Mesodermal cell (in vitro differentiated cells): ENCODE measurements around the gene TCTN3.
A peak's percentile ranks its signal among the peaks of the same experiment; 100 is the strongest.
"Not testable (repeated sequence)": the region's sequence is repeated elsewhere in the genome, so short reads cannot be mapped to it uniquely, and the experiment has no call there.

Experiments
- H3K27ac ChIP-seq: 2 replicates; pipeline ENCODE4 v1.7.0; 2013; ENCODE audit warnings: mild to moderate bottlenecking, low read depth, low read length, moderate library complexity; ENCODE audit not compliant: severe bottlenecking
- H3K36me3 ChIP-seq: 2 replicates; pipeline ENCODE4 v1.7.1; 2013; ENCODE audit warnings: mild to moderate bottlenecking, low read length, moderate library complexity; ENCODE audit not compliant: control insufficient read depth, insufficient read depth
- H3K4me1 ChIP-seq: one replicate; pipeline ENCODE4 v1.7.1; 2013; ENCODE audit warnings: mild to moderate bottlenecking, low read length; ENCODE audit not compliant: insufficient read depth, control insufficient read depth, poor library complexity, severe bottlenecking
- H3K4me3 ChIP-seq: 2 replicates; pipeline ENCODE4 v1.7.0; 2013; ENCODE audit warnings: low read length, control low read depth, mild to moderate bottlenecking; ENCODE audit not compliant: insufficient read depth, poor library complexity, severe bottlenecking; ENCODE audit errors: extremely low read depth
- H3K9me3 ChIP-seq: 2 replicates; pipeline ENCODE4 v1.7.1; 2013; ENCODE audit warnings: mild to moderate bottlenecking, low read length, moderate library complexity; ENCODE audit not compliant: control insufficient read depth
- WGBS, 2 experiments: methylation state at CpG; one replicate each; pipeline ENCODE4 v1.1.5; 2013; ENCODE audit warnings: missing lambda C conversion rate in 2 of 2; ENCODE audit not compliant: insufficient coverage in 2 of 2; 5-methylcytosine and 5-hydroxymethylcytosine counted together

Gene TCTN3

GRCh38 chr10:95691281-95691680, 2.4 kb downstream of the TCTN3 start:
- Histone ChIP-seq H3K9me3 (no peaks in the 10 kb centered on the region), H3K4me1 (peaks cover 7% of the 10 kb centered on the region), H3K36me3 (peaks cover 52% of the 10 kb centered on the region), H3K4me3 (no peak overlapping the region), H3K27ac (no peak overlapping the region)
- 90% methylated on average over 2 of the region's 2 CpGs; no CpG with 5 or more reads in 1 of the 2 experiments for WGBS, 2 experiments

GRCh38 chr10:95688648-95689047, 5.1 kb downstream of the TCTN3 start:
- no peak overlapping the region for H3K27ac ChIP-seq
- no peak overlapping the region for H3K4me3 ChIP-seq
- H3K9me3 ChIP-seq = no peaks in the 10 kb centered on the region
- peaks cover 7% of the 10 kb centered on the region for H3K4me1 ChIP-seq
- H3K36me3 ChIP-seq = peaks cover 76% of the 10 kb centered on the region
- WGBS, 2 experiments = 100% methylated on average over 1 of the region's 2 CpGs; no CpG with 5 or more reads in 1 of the 2 experiments

- Histone ChIP-seq H3K36me3 (peaks cover 78% of the 10 kb centered on the region), H3K27ac (no peak overlapping the region), H3K4me1 (no peaks in the 10 kb centered on the region), H3K4me3 (no peak overlapping the region), H3K9me3 (no peaks in the 10 kb centered on the region)
Measured at GRCh38 chr10:95683966-95684365, 9.8 kb downstream of the TCTN3 start.

GRCh38 chr10:95675403-95676116, 18.2 kb downstream of the TCTN3 start:
- no peak overlapping the region for H3K4me3 ChIP-seq
- H3K36me3 ChIP-seq = peaks cover 58% of the 10 kb centered on the region
- H3K27ac ChIP-seq = no peak overlapping the region
- H3K9me3 ChIP-seq = no peaks in the 10 kb centered on the region
- WGBS, 2 experiments = no CpG with 5 or more reads among the region's 1 CpG
- H3K4me1 ChIP-seq = no peaks in the 10 kb centered on the region

GRCh38 chr10:95674643-95675042, 19.1 kb downstream of the TCTN3 start:
- no peaks in the 10 kb centered on the region for H3K9me3 ChIP-seq
- H3K4me3 ChIP-seq = no peak overlapping the region
- no peak overlapping the region for H3K27ac ChIP-seq
- H3K4me1 ChIP-seq = no peaks in the 10 kb centered on the region
- WGBS, 2 experiments = no CpG with 5 or more reads among the region's 1 CpG
- H3K36me3 ChIP-seq = peaks cover 55% of the 10 kb centered on the region

GRCh38 chr10:95672641-95673040, 21.1 kb downstream of the TCTN3 start:
- not testable (repeated sequence) for H3K27ac ChIP-seq, H3K4me1 ChIP-seq, H3K4me3 ChIP-seq, H3K9me3 ChIP-seq
- H3K36me3 ChIP-seq = peaks cover 53% of the 10 kb centered on the region
- WGBS, 2 experiments = 92 to 93% methylated on average over 4 to 7 of the region's 7 CpGs

GRCh38 chr10:95664543-95664942, 29.2 kb downstream of the TCTN3 start:
- Histone ChIP-seq H3K36me3 (peaks cover 38% of the 10 kb centered on the region), H3K4me3 (no peak overlapping the region), H3K9me3 (no peaks in the 10 kb centered on the region), H3K27ac (no peak overlapping the region), H3K4me1 (no peaks in the 10 kb centered on the region)

- H3K27ac ChIP-seq = no peak overlapping the region
- peaks cover 27% of the 10 kb centered on the region for H3K36me3 ChIP-seq
- 89 to 100% methylated on average over 1 of the region's 1 CpG for WGBS, 2 experiments
- no peaks in the 10 kb centered on the region for H3K4me1 ChIP-seq
- H3K4me3 ChIP-seq = no peak overlapping the region
- no peaks in the 10 kb centered on the region for H3K9me3 ChIP-seq
Measured at GRCh38 chr10:95663496-95663895, 30.2 kb downstream of the TCTN3 start.

- Histone ChIP-seq H3K36me3 (peaks cover 25% of the 10 kb centered on the region), H3K27ac (no peak overlapping the region), H3K4me1 (no peaks in the 10 kb centered on the region), H3K9me3 (no peaks in the 10 kb centered on the region), H3K4me3 (no peak overlapping the region)
- 86% methylated on average over 1 of the region's 1 CpG; no CpG with 5 or more reads in 1 of the 2 experiments for WGBS, 2 experiments
Measured at GRCh38 chr10:95661818-95662217, 31.9 kb downstream of the TCTN3 start.

GRCh38 chr10:95660283-95660682, 33.4 kb downstream of the TCTN3 start:
- Histone ChIP-seq H3K4me3 (no peak overlapping the region), H3K9me3 (no peaks in the 10 kb centered on the region), H3K36me3 (peaks cover 14% of the 10 kb centered on the region), H3K27ac (no peak overlapping the region), H3K4me1 (no peaks in the 10 kb centered on the region)

- 43 to 67% methylated on average over 1 of the region's 1 CpG for WGBS, 2 experiments
- H3K4me1 ChIP-seq = no peaks in the 10 kb centered on the region
- peak overlapping the region; percentile 75 for H3K4me3 ChIP-seq
- peaks cover 11% of the 10 kb centered on the region for H3K36me3 ChIP-seq
- no peak overlapping the region for H3K27ac ChIP-seq
- H3K9me3 ChIP-seq = peaks cover 3% of the 10 kb centered on the region
Measured at GRCh38 chr10:95657250-95657649, 36.5 kb downstream of the TCTN3 start.
